COLO668 (cell line): ENCODE results near the gene TUBA3D.
"Not testable (repeated sequence)": the region's sequence is repeated elsewhere in the genome, so short reads cannot be mapped to it uniquely, and the experiment has no call there.

Experiments
- DNase-seq: peaks from one replicate; lab custom pipeline; 2025; ENCODE audit not compliant: unreplicated experiment; lab: John Stamatoyannopoulos, UW

The TUBA3D gene

DNA sequence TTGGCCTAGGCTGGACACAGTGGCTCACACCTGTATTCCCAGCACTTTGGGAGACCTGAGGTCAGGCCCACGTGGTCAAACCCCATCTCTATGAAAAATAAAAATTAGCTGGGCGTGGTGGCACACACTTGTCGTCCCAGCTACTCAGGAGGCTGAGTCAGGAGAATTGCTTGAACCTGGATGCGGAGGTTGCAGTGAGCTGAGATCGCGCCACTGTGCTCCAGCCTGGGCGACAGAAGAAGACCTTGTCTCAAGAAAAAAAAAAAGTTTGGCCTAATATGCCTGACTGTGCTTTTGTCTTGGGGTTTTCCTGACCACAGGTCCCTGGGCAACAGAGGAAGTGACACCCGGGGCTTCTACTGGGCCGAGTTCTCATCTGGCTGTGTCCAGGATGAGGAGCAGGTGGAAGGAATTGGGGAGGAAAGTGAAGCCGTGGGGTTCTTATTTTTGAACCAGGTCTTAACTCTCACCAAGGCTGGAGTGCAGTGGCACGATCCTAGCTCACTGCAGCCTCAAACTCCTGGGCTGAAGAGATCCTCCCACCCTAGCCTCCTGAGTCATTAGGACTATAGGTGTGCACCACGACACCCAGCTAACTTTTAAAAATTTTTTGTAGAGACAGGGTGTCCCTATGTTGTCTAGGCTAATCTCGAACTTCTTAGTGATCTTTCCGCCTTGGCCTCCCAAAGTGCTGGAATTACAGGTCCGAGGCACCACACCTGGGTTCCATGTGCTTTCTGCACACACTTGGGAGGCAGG is 38.7 kb downstream of the TUBA3D start:
- not testable (repeated sequence) for DNase-seq

DNA sequence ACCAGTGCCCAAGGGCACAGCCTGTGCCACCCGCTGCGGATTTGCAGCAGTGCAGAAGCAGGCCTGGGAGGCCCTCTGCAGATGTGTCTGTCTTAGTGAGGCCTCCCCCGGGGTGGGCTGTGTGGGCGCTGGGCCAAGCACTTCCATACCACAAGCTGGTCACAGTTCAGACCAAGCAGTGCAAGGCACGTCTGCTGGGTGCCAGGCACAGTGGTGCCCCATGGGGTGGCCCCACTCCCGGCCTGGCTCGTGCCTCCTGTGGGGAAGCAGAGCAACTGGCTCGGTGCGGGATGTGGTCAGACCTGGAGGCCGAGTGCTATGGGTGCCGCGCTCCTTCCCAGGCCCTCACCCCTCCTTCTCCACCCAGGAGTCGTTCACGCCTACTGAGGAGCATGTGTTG is 39.3 kb downstream of the TUBA3D start:
- DNase-seq = not testable (repeated sequence)

DNA sequence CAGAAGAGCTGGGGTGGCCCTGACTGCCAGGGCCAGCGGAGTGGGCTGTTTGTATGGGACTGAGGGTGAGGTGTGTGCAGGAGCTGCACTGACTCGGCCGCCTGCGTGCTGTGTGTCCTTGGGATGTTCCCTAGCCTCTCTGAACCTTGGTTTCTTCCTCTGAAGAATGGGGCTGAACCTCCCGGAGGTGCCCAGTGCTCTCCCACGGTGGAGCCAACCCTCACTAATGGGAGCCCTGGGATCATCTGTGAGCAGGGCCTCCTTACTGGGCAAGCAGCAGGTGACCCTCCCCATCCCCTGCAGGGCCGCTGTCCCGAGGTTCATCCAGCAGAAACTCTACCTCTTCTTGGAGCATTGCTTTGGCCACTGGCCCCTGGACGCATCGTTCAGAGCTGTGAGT is 40.1 kb downstream of the TUBA3D start:
- no peak for DNase-seq

DNA sequence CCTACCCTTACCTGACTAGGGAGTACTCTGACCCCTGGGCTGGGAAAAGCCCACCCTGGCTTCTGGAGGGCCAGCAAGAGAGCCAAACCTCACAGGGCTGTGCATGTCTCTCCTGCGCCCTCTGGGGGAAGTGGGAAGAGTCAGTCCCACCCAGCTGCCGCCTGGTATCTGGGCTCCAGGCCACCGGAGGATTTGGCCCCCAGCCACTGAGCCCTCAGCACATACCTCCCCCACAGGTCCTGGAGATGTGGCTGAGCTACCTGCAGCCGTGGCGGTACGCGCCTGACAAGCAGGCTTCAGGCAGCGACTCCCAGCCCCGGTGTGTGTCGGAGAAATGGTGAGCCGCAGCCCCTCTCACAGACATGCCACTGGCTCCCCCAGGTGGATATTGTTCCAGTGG is 40.7 kb downstream of the TUBA3D start:
- not testable (repeated sequence) for DNase-seq

DNA sequence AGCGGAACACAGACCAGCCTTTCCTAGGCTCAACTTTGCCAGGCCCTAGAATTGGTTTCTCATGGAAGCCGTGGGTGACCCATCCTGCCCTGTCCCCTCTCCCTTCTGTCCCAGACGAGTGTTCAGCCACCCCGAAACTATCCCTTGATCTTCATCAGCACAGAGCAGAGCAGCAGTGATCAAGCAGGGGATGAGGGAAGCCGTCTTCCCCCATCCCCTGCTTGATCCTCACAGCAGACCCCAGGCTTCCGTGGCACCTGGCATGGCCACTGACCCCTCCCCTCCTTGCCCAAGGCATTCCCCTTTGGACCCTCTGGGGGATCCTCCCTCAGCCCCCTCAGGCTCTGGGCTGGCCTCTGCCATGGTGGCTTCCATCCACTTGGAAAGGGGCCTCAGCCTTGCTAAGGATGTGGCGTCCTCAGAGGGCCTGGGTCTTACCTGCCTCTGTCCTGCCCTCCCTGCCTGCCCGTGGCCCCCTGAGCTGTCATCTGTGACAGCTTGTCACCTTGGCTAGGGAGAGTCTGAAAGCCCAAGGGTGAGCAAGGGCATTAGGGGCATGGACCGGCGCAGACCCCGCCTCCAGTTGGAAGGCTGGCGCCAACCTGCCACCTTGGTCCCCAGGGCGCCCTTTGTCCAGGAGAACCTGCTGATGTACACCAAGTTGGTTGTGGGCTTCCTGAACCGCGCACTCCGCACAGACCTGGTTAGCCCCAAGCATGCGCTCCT is 41.4 kb downstream of the TUBA3D start:
- no peak for DNase-seq

DNA sequence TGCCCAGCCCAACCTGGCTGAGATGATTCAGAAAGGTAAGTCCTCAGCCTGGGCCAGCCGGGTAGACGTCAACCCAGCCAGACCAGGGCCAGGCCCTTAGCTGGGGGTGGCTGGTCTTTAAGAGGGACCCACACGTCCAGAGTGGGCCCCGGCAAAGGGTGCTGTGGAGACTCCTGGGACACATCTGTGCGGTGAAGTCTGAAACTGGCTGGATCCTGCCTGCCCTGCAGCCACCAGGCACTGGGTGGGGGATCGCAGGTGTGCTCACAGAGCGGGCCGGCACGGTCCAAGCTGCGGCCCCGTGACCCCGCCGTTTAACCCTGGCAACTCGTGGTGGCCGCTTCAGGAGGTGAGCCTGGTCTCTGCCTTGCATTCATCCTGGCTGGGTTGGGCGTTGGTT is 41.9 kb downstream of the TUBA3D start:
- not testable (repeated sequence) for DNase-seq

DNA sequence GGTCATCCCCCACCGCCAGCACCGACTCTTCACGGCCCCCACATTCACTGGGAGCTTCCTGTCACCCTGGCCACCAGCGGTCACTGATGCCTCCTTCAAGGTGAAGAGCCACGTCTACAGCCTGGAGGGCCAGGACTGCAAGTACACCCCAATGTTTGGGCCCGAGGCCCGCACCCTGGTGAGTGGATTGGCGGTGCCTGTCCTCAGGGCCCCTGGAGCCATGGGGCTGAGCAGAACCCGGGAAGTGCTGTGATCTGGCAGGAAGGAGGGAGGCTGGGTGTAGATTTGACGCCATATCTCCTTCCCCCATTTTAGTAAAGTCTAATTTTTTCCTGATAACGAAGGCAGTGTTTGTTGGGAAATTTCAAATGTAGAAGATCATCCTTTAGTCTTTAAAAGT is 42.6 kb downstream of the TUBA3D start:
- DNase-seq = not testable (repeated sequence)

DNA sequence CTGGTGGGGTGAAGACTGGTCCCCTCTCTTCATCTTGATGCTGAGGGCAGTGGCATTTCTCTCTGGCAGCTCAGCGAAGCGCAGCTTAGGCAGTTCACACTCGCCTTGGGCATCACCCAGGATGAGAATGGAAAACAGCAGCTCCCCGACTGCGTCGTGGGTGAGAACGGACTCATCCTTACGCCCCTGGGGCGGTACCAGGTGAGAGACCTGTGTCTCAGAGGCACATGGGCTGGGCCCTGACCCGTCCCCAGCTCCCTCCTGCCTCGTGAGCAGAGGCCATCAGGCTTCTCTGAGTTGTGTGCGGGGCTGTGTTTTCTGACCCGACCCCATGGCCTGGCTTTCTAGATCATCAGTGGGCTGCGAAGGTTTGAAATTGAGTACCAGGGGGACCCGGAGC is 43.5 kb downstream of the TUBA3D start:
- no peak for DNase-seq

DNA sequence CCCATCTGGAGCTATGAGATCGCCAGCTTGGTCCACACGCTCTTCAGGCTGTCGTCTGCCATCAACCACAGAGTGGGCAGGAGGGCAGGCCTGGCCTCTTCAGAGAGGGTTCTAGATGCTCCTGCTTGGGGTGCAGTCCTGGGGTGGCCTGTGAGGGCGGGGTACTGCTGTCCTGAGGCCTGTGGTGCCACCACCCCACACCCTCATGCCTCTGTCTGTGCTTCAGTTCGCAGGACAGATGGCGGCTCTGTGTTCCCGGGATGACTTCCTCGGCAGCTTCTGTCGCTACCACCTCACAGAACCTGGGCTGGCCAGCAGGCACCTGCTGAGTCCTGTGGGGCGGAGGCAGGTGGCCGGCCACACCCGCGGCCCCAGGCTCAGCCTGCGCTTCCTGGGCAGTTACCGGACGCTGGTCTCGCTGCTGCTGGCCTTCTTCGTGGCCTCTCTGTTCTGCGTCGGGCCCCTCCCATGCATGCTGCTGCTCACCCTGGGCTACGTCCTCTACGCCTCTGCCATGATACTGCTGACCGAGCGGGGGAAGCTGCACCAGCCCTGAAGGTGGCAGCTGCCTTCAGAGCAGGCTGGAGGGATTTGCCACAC is 44.1 kb downstream of the TUBA3D start:
- not testable (repeated sequence) for DNase-seq

DNA sequence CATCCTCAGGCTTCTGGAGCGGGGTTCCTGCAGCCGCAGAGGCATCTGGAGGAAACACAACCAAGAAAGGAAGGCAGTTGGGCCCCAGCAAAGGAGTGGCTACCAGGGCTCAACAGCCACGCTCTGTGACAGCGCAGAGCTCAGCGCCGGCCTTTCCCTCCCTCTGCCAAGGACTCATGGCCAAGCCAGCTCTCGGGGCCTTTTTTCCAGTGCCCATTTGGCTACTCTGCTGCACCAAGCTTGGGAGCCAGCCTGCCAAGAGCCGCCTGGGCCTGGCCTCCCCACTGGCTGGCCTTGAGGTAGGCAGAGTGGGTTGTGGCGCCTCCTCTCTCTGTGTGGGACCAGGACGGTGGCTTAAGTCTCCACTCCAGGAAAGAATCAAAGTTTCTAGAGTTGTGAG is 44.6 kb downstream of the TUBA3D start:
- no peak for DNase-seq

DNA sequence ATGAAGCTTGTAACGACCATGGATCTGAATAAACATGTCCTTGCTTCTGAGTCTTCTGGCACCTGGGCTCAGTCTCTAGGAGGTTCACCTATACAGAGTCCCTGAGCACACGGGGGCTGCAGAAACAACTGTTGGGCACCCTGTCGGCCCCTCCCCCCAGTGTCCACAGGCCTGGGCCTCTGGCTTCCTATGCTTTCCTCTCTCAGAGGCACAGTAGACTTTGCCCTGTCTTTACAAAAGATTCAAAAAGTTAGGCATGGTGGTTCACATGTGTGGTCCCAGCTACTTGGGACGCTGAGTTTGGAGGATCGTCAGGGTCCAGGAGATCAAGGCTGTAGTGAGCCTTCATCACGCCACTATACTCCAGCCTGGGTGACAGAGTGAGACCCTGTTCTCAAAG is 45.6 kb downstream of the TUBA3D start:
- not testable (repeated sequence) for DNase-seq

DNA sequence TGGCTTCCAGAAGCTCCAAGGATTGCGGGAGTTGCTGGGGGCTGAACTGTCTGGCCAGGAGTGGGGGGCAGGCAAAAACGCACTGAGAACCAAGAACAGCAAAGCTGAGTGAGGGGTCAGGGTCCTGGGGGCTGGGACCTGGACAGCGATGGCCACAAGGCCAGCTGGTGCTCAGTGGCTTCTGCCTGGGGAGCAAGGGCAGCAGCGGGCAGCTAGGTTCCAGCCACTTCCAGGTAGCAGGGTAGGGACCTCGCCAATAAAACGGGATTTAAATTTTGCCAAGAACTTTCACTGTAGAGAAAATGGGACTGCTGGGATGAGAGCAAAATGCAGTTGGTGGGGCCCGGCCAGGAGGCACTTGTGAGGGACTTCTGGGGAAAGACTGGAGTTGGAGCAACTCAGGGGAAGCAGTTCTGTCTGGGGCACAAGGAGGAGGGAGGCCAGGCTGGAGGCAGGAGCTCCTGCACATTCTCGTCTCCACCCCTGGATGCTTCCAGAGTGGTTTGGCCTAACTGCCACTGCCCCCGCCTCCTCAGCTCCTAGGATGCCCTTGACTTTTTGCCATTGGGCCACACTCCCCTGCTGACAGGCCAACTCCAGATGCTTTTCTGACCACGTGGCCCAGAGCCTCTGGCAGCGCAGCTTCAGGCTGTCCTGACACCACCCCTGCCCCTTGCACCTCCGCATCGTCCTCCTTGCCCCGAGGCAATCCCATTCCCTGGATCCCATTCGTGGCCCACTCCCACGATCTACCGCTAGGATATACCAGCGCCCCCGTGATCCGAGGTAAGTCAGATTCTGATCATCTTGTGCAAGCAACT is 46.3 kb downstream of the TUBA3D start:
- no peak for DNase-seq

DNA sequence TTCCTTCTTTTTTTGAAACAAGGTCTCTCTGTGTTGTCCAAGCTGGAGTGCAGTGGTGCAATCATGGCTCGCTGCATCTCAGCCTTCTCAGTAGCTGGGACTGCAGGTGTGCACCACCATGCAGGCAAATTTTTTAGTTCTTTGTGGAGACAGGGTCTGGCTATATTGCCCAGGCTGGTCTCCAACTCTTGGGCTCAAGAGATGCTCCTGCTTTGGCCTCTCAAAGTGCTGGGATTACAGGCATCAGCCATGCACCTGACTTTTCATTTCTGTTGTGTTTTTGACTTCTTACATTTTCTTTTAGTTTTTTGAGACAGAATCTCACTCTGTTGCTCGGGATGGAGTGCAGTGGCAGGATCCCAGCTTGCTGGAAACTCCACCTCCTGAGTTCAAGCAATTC is 49.3 kb downstream of the TUBA3D start:
- DNase-seq = not testable (repeated sequence)

DNA sequence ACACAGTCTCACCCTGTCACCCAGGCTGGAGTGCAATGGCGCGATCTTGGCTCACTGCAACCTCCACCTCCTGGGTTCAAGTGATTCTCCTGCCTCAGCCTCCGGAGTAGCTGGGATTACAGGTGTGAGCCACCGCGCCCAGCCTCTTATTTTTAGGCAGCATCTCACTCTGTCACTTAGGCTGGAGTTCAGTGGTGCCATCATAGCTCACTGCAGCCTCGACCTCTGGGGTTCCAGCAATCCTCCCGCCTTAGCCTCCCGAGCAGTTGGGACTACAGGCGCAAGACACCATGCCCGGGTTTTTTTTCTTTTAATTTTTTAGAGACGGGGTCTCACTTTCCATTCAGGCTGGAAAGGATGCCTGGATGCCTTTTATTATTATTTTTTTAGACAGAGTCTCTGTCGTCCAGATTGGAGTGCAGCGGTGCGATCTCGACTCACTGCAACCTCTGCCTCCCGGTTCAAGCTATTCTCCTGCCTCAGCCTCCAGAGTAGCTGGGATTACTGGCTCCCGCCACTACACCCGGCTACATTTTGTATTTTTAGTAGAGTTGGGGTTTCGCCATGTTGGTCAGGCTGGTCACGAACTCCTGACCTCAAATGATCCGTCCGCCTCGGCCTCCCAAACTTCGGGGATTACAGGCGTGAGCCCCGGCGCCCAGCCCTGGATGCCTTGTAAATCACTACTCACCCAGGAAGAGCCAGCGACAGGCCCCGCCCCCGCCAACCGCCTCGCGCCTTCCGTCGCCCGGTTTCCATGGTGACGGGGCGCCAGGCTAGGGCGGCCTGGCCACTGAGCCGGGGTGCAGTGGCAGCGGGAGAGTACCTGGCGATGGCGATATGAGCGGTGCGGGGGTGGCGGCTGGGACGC is 51.4 kb downstream of the TUBA3D start, which contains the start of gene CCDC74A:
Gene CCDC74A, plus strand, starts transcription at position 758 of the 871 bp plus-strand sequence. Its CDS starts 83 bp downstream, at position 841.
- DNase-seq = peak; percentile 83

DNA sequence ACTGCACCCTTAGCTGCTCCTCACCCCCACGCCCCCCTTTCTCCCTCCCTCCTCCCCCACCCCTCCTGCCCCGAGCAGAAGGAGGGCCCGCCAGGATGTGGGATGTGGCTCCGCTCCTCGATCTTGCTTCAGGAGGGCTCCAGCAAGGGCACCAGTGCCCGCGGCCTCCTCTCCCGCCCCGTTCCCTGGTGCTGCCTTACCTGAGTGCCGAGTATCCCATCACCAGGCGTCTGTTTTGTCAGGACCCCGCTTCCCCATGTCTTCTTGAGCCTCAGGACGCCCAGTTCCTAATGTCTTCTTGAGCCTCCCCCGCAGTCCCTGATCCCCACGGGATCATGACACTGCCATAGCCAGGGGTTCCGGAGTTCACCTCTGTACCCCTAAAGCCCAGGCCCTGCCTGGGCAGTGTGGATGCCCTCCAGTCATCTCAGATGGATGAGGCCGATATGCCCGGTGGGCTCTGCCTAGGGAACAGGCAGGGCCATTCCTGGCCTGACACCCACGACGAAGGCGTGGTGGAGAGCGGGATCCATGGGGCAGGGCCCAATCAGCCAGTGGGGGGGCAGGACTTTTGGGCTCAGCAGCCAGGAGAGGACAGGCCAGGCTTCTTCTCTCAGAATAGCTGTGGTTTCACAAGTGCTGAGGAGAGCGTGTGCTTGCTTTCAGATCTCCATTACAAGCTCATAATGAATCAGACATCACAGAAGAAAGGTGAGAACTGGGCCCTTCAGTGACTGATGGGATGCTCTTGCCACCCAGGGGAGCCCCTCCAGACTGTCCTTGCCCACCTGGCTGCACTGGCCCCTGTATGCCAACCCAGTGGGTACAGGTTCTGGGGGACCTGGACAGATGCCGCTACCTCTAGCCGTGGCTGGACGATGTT is 53.3 kb downstream of the TUBA3D start:
- not testable (repeated sequence) for DNase-seq

DNA sequence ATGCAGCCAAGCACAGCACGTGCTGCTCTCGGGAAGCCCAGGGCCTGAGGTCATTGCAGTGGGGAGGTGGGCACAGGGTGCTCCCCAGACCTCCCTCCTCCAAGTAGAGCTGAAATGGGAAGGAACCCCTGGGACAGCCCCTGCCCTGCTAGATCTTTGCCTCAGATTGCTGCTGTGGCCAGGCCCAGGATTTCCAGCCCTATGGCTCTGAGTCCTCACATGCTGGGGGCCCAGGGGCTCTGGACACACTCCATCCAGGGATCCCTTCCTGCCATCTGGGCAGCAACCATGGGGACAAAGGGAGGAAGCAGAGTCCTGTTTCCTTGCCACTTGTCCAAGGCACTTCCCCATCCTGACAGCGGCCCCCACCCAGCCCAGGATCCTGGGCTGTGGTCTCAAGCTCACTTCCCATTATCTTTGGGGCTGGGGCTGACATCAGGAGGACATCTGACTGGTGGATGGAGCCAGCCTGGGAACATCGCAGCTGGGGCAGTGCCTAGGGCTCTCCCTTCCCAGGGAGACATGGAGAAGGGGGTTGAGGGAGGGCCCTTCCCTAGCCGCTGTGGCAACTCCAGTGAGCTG is 54.0 kb downstream of the TUBA3D start:
- not testable (repeated sequence) for DNase-seq

DNA sequence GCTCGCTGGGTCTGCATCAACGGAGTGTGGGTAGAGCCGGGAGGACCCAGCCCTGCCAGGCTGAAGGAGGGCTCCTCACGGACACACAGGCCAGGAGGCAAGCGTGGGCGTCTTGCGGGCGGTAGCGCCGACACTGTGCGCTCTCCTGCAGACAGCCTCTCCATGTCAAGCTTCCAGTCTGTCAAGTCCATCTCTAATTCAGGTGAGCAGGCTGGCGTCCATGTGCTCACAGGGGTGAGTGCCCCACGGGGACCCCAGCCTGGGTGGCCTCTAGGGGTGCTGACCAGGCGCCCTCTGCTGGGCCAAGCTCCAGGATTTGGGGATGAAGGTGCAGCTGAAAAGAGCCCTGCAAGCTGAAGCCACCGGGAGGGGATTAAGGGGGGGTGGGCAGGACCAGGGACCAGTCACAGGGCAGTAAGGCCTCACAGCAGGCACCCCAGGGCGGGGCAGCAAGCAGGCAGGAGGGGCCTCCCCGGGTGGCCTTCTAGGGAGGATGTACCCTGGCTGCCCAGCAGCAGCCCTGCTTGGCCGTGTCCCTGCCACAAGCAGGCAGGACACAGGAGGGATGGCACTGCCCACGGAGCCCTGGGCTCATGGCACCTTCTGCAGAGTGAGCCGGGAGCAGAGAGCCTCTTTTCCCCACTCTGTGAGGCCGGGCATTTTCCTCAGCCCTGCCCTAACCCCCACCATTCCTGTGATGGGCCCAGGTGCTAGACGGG is 54.9 kb downstream of the TUBA3D start:
- DNase-seq = not testable (repeated sequence)

DNA sequence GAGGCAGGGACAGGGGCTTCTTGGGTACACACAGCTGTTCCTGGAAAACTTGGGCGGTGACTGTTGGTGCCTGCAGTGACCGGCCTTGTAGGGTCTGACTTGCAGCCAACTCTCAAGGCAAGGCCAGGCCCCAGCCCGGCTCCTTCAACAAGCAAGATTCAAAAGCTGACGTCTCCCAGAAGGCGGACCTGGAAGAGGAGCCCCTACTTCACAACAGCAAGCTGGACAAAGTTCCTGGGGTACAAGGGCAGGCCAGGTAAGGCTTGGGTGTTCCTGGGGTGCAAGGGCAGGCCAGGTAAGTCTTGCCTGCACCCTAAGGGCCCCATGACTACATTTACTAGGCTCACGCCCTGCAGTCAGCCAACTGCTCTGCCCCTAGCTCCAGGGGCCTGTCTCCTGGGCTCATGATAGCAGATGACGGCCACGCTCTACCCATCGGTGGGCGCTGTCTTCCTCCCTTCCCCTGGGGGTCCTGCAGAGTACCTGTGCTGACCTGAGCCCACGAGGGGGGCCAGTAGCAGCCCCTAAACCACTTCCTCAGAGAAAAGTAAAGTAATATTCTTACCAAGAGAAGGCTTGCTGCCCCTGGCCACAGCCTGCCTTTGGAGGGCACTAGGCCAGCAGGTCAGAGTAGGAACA is 55.7 kb downstream of the TUBA3D start:
- not testable (repeated sequence) for DNase-seq
